HepG2 (cell line): ENCODE data around the gene CPSF7. TPM values are rescaled to one million over a fixed set of nuclear protein-coding genes. Genes with fewer than 3 reads are reported as not detected.

ENCODE experiments used
- ATAC-seq: fragments of 200-7000 bp; cut with Tn5 transposase; 3 replicates; pipeline ENCODE4 v1.9.1; 2020; ENCODE audit warnings: mild to moderate bottlenecking, moderate library complexity
- BruUV-seq: library from RNA; stranded (reverse); fragments of 400-500 nt; replicated peaks from 2 replicates; lab custom pipeline; 2021; lab: Mats Ljungman, UMichigan
- CTCF ChIA-PET: fragments of 300-600 bp; formaldehyde crosslinking; extraction: SDS; loops from one replicate; lab custom pipeline; 2021; ENCODE audit warnings: low total read pairs, inconsistent platforms, low intra/inter-chr PET ratio; lab: Yijun Ruan, JAX
- POLR2A ChIA-PET: fragments of 350-600 bp; sonication (Branson Sonifier 250); formaldehyde crosslinking; loops from one replicate; lab custom pipeline; 2020; ENCODE audit warnings: antibody characterized with exemption, inconsistent platforms; lab: Yijun Ruan, JAX
- DNase-seq: peaks from one replicate; pipeline ENCODE4 v3.0.0-alpha.2; 2015; ENCODE audit warnings: low spot score
- FAIRE-seq: peaks from 3 replicates; lab custom pipeline; 2011; peaks lifted over from hg19 to GRCh38; lab: Jason Lieb, UNC
- H2AFZ ChIP-seq: one replicate; pipeline ENCODE4 v1.6.1; 2011; ENCODE audit warnings: low read length, inconsistent platforms
- H3K27ac ChIP-seq: fragments of 300-600 bp; 3 replicates; pipeline ENCODE4 v1.8.0; 2011; ENCODE audit warnings: mixed run types, mild to moderate bottlenecking, mixed read lengths, low read length, inconsistent platforms; ENCODE audit not compliant: insufficient read depth; ENCODE audit errors: extremely low read length
- H3K27me3 ChIP-seq, 2 experiments: fragments of 200-600 bp in 1 of 2; 2 replicates in 1 of 2; 3 replicates in 1 of 2; pipeline versions ENCODE4 v1.6.0 to v1.8.0; 2011; ENCODE audit warnings: low read length in 2 of 2, mild to moderate bottlenecking in 2 of 2, moderate library complexity in 2 of 2, inconsistent platforms in 1 of 2; ENCODE audit not compliant: insufficient read depth in 2 of 2, control insufficient read depth in 1 of 2
- H3K36me3 ChIP-seq, 2 experiments: fragments of 200-600 bp in 1 of 2; replicated peaks in 1 of 2; 2 replicates in 1 of 2; 3 replicates in 1 of 2; pipeline versions ENCODE4 v1.5.1 to v1.8.0; 2011; ENCODE audit warnings: low read length in 2 of 2, inconsistent platforms in 1 of 2; ENCODE audit not compliant: insufficient read depth in 2 of 2, control insufficient read depth in 1 of 2
- H3K4me1 ChIP-seq: 2 replicates; pipeline ENCODE4 v1.5.1; 2012; ENCODE audit warnings: low read length, inconsistent platforms; ENCODE audit not compliant: insufficient read depth
- H3K4me2 ChIP-seq: 2 replicates; pipeline ENCODE4 v1.6.0; 2011; ENCODE audit warnings: low read depth, low read length, inconsistent platforms
- H3K4me3 ChIP-seq, 3 experiments: fragments of 200-600 bp in 1 of 3; sonication (generic), shearing (Covaris generic) in 1 of 3; replicated peaks in 1 of 3; 2 replicates each; pipeline ENCODE4 v1.5.1; 2011 to 2016; ENCODE audit warnings: low read length in 3 of 3, inconsistent platforms in 2 of 3, low read depth in 2 of 3, mild to moderate bottlenecking in 2 of 3, control low read depth in 1 of 3, mixed read lengths in 1 of 3; ENCODE audit not compliant: insufficient read depth in 1 of 3
- H3K79me2 ChIP-seq: one replicate; pipeline ENCODE4 v1.6.1; 2011; ENCODE audit warnings: low read length, inconsistent platforms; ENCODE audit not compliant: insufficient read depth
- H3K9ac ChIP-seq: 2 replicates; pipeline ENCODE4 v1.6.0; 2011; ENCODE audit warnings: mild to moderate bottlenecking, low read depth, low read length, inconsistent platforms; ENCODE audit not compliant: insufficient read depth
- H3K9me3 ChIP-seq: 2 replicates; pipeline ENCODE4 v1.5.1; 2012; ENCODE audit warnings: mild to moderate bottlenecking, low read length
- H4K20me1 ChIP-seq: 2 replicates; pipeline ENCODE4 v1.6.0; 2011; ENCODE audit warnings: inconsistent platforms, mild to moderate bottlenecking, low read length, moderate library complexity; ENCODE audit not compliant: insufficient read depth
- AGO2 ChIP-seq: fragments of 200-400 bp; formaldehyde crosslinking; optimal IDR thresholded peaks from 2 replicates; pipeline ENCODE3; 2017; ENCODE audit warnings: mild to moderate bottlenecking, low read depth, low read length, moderate library complexity
- CREB1 ChIP-seq, 2 experiments: fragments of 450-650 bp in 1 of 2; IDR thresholded peaks; 2 replicates each; pipeline ENCODE4 v1.6.1; 2016 to 2017; ENCODE audit warnings: control low read depth in 1 of 2, mild to moderate bottlenecking in 1 of 2, missing compliant biosample characterization in 1 of 2, missing genetic modification characterization in 1 of 2
- DR1 ChIP-seq: sonication (generic); formaldehyde crosslinking; IDR thresholded peaks from 2 replicates; pipeline ENCODE4 v1.8.0; 2021; ENCODE audit warnings: mild to moderate bottlenecking, missing genetic modification reagents, inconsistent platforms
- ESRRA ChIP-seq: sonication (generic); formaldehyde crosslinking; IDR thresholded peaks from 2 replicates; pipeline ENCODE4 v1.5.1; 2020; ENCODE audit warnings: mild to moderate bottlenecking, low read depth, missing genetic modification reagents
- FOXO4 ChIP-seq: sonication (generic); formaldehyde crosslinking; conservative IDR thresholded peaks from 2 replicates; pipeline ENCODE4 v1.8.1; 2023; ENCODE audit warnings: missing genetic modification reagents
- JDP2 ChIP-seq: sonication (generic); formaldehyde crosslinking; IDR thresholded peaks from 2 replicates; pipeline ENCODE4 v1.8.1; 2022; ENCODE audit warnings: missing genetic modification reagents, borderline replicate concordance
- MYPOP ChIP-seq: sonication (generic); formaldehyde crosslinking; IDR thresholded peaks from 2 replicates; pipeline ENCODE4 v1.8.1; 2023; ENCODE audit warnings: mild to moderate bottlenecking, moderate library complexity, missing genetic modification reagents
- NR2F6 ChIP-seq, 2 experiments: IDR thresholded peaks; 2 replicates each; pipeline ENCODE4 v1.6.1; 2016; ENCODE audit warnings: antibody characterized with exemption in 1 of 2, mild to moderate bottlenecking in 1 of 2
- SMARCE1 ChIP-seq: fragments of 450-650 bp; IDR thresholded peaks from 2 replicates; pipeline ENCODE4 v1.6.1; 2017; ENCODE audit warnings: borderline replicate concordance
- ZSCAN30 ChIP-seq: sonication (generic); formaldehyde crosslinking; IDR thresholded peaks from 2 replicates; pipeline ENCODE4 v1.5.0; 2020; ENCODE audit warnings: mild to moderate bottlenecking, missing genetic modification reagents
- WGBS: methylation state at CpG from one replicate; pipeline ENCODE4 v1.1.6; 2017; ENCODE audit warnings: low lambda C conversion rate; 5-methylcytosine and 5-hydroxymethylcytosine counted together
- in situ Hi-C: cut with HindIII; loops from 2 replicates; pipeline ENCODE4 v1.10.0; 2017; ENCODE audit warnings: low pct_unique_long_range_greater_than_20kb; ENCODE audit not compliant: extremely low pct_ligation_motif_present
- intact Hi-C: fragments of 100-400 bp; cut with micrococcal nuclease; formaldehyde crosslinking; loops from one replicate; pipeline ENCODE4 v1.10.0; 2022; ENCODE audit not compliant: unreplicated experiment
- polyA plus RNA-seq, 8 experiments: library from polyadenylated mRNA; depleted of rRNA in 3 of 8; stranded (reverse) in 7 of 8; unstranded in 1 of 8; fragments of >200 nt; fragmentation: Illumina TruSeq in 4 of 8; extraction: Trizol in 4 of 8; gene quantifications; 2 replicates each; pipeline versions ENCODE4 v1.2.1 to v1.2.3, GENCODE V29; 2011 to 2016; ENCODE audit warnings: low read depth in 4 of 8, missing spikeins in 1 of 8, mixed read lengths in 1 of 8; ENCODE audit not compliant: insufficient read depth in 1 of 8
- total RNA-seq, 5 experiments: library from RNA; depleted of rRNA; stranded (reverse); fragments of >200 nt; fragmentation: Illumina TruSeq; extraction: Trizol; gene quantifications; 2 replicates each; pipeline ENCODE4 v1.2.3, GENCODE V29; 2016; ENCODE audit warnings: low read depth in 1 of 5

The CPSF7 gene
- total and polyA plus RNA-seq, 2 of the 13 experiments (the other 11 are each of a cell fraction or from before 2014, with no cell fraction given) = 34.1 to 36.8 TPM

GRCh38 chr11:61370349-61371005 lies 59.3 kb downstream of the CPSF7 start:
- H3K27ac ChIP-seq = peak overlapping the region; percentile 79
- H3K4me1 ChIP-seq = peaks cover 24% of the 10 kb centered on the region
- H4K20me1 ChIP-seq = no peaks in the 10 kb centered on the region
- intact Hi-C loops = no loop called here
- no peak overlapping the region for H3K9ac ChIP-seq
- FAIRE-seq = no peak
- TF ChIP-seq AGO2 (peak; percentile 19), NR2F6 (IDR thresholded peaks at IDR 0.05) (no peak), NR2F6 (CRISPR knock-in tag; IDR thresholded peaks at IDR 0.05) (no peak), MYPOP (no peak), DR1 (CRISPR knock-in tag) (no peak), CREB1 (IDR thresholded peaks at IDR 0.05) (no peak), CREB1 (CRISPR knock-in tag; IDR thresholded peaks at IDR 0.05) (no peak), ESRRA (CRISPR knock-in tag) (no peak), JDP2 (no peak), ZSCAN30 (CRISPR knock-in tag) (no peak), FOXO4 (CRISPR knock-in tag) (0 out of 2 replicates have a peak, but pooled peaks have one; percentile 45), SMARCE1 (no peak)
- no peaks in the 10 kb centered on the region for H3K27me3 ChIP-seq
- H3K9me3 ChIP-seq = peaks cover 3% of the 10 kb centered on the region; the same call in 1 of the 2 replicates
- H3K4me2 ChIP-seq = no peak overlapping the region
- POLR2A ChIA-PET = interaction anchor here (0.8 to 2.2 kb wide), 7 partner anchors 8 to 34 kb away, joined by 3 to 16 read pairs (median 5); partner anchors contain the start of genes CYB561A3, TMEM138 and TMEM216
- BruUV-seq = no TSS peak
- H3K79me2 ChIP-seq = no peaks in the 10 kb centered on the region
- in situ Hi-C loops = no loop called here
- no peak for ATAC-seq
- peaks cover 5 to 34% of the 10 kb centered on the region in 2 experiments for H3K36me3 ChIP-seq
- 97% methylated on average over 8 of the region's 8 CpGs for WGBS
- no peak overlapping the region for H2AFZ ChIP-seq
- no peak for DNase-seq
- CTCF ChIA-PET = no interaction called here
- H3K4me3 ChIP-seq = no peak overlapping the region
